Measurements from ENCODE around the gene BIRC3.
"Not testable (repeated sequence)": the region's sequence is repeated elsewhere in the genome, so short reads cannot be mapped to it uniquely, and the experiment has no call there.

BIRC3 gene

DNA sequence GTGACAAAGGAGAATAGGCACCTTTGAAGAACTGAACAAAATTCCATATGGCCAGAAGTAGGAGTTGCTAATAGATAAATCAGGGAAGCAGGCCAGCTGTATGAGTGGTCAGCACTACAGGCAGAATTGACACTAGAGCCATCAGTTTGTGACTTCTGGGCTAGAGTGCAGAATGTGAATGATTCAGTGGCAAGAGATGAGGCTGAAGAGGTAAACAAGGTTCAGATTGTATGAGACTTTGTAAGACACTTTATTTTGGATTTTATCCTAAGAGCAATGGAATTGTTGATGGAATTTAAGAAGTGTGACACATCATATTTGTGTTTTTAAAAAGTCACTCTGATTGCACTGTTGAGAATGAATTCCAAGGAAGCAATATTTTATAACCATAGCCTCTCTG, 12.9 kb downstream of the BIRC3 start:
- DNase-seq: no peak

DNA sequence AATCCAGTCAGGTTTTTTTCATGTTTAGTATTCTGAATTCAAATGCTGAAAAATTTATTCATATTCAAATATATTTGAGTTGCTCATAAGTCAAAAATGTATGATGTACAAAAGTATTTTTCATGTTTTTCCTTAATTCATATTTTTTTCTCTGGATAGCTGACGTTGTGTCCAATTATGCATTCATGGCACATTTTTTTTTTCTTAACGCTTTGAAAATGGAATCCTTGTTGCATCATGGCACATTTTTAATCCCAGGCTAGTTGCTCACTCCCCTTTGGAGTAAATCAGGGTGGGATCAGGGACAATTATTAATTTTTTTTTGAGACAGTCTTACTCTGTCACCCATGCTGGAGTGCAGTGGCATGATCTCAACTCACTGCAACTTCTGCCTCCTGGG, 14.1 kb downstream of the BIRC3 start:
- DNase-seq: no peak

DNA sequence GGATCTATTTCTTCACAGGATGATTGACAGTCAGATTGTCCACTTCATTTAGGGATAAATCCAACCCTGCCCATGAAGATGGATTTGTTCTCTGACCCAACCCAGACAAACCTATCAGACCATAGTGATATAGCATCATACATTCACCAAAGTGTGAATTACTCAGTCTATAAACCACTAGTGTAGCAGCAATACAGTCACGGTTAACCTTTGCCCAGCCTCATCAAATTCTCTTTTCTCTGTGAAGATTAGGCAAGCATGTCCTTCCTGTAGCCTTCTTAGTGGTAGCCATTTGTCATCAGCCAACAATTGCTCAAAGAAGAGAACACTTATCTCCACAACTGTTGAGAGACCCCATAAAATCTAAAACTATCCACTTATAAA, 15.3 kb downstream of the BIRC3 start:
- no peak for DNase-seq

DNA sequence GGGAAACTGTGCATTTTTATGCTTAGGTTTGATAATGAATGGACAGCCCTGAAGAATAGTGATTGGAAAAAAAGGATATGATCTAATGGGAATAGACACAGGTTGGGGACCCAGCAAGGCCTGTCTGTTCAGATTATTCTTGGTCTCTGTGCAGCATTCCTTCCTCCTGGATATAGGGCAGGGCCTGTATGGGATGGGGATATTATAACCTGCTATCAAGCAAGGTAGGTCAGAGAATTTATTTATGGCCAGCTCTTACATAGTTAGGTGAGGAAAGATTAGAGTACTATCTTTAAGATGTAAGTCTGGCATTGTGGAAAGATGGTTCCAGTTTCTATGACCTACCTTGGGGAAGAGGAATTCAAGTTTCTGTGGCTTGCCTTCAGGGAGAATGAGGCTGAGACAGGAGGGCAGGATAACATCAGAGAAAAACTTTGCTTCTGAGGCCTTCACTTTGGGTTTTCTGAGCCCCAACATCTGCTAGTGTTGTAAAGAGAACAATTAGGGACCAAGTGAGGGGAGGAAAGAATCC, 21.3 kb downstream of the BIRC3 start:
- DNase-seq: no peak

DNA sequence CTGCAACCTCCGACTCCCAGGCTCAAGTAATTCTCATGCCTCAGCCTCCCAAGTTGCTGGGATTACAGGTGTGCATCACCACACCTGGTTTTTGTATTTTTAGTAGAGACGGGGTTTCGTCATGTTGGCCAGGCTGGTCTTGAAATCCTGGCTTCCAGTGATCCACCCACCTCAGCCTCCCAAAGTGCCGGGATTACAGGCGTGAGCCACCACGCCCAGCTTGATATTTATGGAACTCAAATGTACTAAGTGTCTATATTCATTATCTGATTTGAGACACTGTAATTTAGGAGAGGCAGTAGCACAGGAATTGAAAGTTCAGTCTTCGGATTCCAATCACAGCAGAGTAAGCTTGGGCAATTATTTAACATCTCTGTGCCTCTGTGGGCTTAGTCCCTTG, 24.0 kb downstream of the BIRC3 start:
- DNase-seq: not testable (repeated sequence)

DNA sequence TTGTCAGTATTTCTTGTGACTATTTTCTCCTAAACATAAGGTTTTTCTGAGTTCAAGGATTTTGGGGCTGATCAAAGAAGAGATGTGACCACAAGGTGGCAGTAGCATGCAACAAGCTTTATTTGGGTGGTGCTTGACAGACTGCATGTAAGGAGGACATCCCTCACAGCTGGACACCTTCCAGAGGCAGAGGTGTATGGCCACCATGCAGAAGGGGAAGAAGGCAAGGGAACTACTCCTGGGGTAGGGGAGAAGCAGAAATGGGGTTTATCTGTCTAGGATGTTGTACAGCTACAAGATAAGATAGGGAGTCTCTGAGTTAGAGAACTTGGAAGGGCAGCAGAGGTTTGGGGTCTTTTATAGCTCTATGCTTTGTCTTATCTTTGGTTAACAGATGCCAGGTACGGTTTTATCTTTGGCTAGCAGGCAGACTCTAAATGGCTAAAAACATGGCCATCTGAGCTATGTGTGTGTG, 24.6 kb downstream of the BIRC3 start:
- peak; percentile 82 for DNase-seq

DNA sequence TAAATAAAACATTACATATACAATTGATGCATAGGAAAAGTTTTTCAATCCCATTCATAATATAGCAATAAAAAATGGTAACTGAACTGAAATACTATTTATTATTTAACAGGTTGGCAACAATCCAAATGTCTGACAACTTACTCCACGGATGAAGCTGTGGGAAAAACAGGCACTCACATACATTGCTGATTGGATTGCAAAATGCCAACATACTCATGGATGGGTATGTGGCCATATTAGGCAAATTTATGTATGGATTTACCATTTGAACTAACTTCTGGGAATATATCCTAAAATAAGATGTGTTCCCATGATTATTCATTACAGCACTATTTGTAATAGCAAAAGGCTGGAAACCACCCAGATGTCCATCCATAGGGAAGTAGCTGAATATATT, 26.5 kb downstream of the BIRC3 start:
- no peak for DNase-seq

DNA sequence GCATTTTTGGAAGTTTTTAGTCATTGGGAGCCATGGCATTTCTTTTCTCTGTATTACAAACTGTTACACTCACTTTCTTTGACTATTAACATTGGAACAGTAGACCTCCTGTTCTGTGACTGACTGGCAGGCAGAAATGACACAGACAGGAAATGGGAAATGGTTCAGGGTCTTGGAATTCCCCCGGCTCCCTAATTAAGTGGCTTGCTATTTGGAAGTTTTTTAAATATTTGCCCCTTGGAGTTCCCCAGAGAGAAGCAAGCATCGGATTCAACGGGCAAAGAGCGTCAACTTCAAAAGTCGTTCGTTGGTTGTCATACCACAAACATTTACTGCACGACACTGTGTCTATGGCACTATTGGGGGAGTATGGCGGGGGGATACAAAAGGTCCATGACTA, 28.6 kb downstream of the BIRC3 start:
- no peak for DNase-seq

DNA sequence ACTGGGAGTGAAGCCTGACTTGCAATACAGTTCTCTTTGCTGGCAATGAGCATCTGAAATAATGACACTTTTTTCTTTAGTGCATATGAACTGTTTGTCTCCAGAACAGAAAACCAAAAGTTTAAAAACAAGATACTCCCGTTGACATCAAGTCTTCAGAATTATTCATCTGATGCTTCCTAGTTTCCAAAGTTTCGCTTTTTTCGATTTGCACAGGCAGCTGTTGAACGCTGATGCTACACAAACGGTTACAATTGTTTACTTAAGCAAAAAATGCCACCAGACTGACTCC, 29.1 kb downstream of the BIRC3 start:
- no peak for DNase-seq

DNA sequence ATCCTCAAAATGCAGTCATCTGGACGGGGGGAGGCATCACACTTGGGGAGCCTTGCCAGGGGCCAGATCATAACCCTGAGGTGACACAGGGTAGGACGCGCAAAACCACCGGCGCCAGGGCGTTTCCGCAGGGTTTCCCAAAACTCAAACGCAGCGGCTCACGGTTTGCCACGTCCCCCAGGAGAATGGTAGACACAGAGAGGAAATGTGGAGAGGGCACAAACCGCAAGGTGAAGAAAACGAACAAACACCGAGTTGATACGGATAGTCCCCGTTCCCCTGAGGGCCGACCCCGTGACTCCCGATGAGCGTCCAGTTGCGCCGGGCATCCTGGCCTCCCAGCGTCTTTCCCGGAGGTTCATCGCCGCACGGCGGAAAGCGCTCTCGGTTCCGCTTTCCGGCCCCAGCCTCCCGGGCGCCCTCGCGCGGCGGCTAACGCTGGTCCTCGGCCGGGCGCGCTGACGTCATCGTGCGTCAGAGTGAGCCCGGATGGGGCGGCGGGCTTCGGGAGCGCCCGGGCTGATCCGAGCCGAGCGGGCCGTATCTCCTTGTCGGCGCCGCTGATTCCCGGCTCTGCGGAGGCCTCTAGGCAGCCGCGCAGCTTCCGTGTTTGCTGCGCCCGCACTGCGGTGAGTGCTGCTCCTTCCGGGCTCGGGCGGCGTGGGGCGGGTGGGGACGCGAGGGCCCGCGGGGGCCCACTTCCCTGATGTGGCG, 29.6 kb downstream of the BIRC3 start, which contains the start of gene BIRC2:
Gene BIRC2 (plus strand): TSS at position 467 of the 714 bp plus-strand sequence. CDS start 2,641 bp downstream, outside the sequence.
- DNase-seq: peak; percentile 95

DNA sequence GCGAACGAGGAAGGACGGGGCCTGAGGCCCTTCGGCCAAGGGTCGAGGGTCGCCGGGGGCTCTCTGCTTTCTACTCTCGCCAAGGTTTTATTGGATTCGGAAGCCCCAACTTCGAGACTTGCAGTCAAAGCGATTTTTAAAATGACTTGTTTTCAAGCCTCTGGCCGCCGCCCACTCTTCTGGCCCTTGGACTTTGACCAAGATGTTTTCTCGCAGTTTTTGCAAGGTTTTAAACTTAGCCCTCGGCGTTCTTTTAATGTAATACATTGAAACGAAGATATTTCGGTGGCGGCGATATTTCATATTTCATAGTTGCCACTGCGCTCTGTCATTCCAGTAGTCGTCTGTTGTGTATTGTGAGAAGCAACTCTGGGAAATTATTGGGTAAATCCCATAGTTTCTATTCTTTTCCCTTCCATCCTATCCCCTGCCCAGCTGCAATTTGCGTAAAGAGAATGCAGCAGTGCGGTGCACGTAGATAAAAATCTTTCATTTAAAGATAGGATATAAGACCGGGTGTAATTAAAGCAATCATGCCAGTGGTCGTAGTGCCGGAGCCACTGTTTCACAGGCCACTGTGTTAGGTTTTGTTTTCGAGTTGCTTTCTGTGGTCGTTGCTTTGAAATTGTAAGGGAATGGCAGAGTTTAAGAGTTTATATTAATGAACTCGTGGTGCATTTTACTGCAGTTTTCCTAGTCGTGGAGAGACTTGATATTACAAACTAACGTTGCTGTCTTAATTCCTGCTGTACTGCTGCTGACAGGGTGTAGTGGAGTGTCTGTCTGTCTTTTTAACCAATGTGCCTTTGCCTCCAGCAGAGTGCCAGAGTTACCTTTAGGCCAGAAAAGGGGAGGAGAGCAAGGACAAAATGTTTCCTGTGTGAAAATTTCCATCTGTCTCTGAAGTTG, 30.4 kb downstream of the BIRC3 start:
- no peak for DNase-seq

DNA sequence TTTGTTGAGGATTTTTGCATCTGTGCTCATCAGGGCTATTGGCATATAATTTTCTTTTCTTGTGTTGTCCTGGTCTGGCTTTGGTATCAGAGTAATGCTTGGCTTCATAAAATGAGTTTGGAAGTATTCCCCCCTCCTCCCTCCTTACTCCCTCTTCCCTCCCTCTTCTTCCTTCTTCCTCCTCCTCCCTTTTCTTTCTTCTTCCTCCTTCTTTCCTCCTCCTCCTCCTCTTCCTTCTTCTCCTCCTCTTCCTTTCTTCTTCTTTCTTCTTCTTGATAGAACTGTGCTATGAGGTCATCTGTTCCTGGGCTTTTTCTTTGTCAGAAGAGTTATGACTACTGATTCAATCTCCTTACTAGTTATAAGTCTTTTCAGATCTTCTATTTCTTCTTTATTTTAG, 39.8 kb downstream of the BIRC3 start:
- no peak for DNase-seq

DNA sequence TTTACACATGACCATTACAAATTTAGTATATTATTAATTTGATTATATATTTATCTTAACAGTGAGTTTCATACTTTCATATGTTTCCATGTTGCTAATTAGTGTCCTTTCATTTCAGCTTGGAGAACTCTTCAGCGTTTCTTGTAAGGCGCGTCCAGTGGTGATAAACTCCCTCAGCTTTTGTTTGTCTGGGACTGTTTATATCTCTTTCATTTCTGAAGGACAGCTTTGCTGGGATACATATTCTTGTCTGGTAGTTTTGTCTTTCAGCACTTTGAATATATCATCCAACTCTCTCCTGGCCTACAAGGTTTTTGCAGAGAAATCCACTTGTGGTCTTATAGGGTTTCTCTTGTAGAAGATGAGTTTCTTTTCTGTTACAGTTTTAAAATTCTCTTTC, 42.1 kb downstream of the BIRC3 start:
- no peak for DNase-seq

DNA sequence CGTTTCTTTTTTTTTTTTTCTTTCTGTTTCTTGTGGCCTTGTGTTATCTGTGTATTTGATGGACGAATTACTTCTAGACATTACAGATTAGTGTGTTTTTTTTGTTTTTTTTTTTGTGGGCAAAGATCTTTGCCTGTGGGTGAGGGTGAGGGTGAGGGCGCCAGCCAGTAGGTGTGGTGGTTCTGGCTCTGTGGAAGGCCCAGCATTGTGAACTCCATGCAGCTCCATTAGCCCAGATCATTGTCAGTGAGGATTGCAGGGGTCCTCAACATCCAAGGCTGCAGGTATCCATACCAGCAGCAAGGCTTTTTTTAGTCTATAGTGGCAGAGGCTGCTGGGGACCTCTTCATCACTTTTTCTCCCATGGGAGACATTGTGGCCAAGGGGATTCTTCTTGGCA, 43.4 kb downstream of the BIRC3 start:
- DNase-seq: no peak

DNA sequence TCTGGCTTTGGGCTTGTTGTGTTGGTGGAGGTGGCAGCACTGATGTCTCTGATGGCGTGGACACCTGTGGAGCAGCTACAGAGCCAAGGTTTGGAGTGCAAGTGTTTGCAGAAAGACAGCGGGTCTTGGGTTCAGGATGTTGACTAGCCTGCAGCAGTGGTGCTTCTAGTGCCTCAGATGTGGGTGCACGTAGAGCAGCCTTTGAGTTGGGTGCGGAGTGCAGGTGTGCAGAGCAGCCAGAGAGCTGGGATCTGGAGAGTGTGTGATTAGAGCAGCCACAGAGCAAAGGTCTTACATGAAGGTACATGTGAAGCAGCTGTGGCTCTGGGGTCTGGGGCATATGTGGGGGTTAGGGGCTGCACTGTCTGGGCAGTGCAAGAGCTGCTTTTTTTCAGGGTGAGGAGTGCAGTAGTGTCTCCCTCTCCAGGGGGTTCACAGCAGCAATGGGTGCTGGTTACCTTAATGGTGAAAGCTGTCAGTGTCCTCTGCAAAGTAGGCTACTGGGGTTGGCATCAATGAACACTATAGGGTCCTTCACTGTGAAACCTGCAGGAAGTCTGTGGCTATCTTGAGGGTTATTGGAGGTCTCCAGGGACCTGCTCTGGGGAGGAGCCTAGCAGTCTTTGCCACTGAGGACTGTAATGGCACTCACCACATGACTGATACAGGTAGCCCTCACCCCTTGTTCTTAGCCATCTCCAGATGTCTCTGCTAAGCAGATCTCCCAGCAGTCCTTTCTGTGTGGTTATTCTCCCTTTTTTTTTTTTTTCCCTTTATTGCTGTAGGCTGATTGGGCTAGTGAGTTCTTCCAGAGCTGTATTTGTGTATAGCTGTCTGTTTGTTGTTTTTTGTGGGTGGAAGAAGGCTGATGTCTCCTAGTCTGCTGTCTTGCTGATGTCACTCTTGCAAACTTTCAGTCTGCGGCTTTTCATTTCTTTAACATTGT, 44.1 kb downstream of the BIRC3 start:
- no peak for DNase-seq

DNA sequence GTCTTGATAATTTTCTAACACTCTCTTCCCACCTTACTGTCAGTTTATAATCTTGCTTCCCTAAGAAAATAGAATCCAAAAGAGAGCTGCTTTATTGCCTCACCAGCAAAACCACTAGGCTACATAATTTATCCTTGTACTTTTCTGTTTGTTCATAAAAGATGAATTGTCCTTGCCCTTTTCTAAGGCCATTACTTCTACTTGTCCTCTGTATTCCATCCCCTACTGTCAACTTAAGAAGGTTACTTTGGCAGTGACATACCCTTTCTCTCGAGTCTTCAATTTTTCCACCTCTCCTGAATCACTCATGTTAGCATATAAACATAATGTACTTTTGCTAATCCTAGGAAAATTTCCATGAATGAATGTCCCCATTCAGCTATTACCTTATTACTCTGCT, 47.7 kb downstream of the BIRC3 start:
- DNase-seq: no peak

DNA sequence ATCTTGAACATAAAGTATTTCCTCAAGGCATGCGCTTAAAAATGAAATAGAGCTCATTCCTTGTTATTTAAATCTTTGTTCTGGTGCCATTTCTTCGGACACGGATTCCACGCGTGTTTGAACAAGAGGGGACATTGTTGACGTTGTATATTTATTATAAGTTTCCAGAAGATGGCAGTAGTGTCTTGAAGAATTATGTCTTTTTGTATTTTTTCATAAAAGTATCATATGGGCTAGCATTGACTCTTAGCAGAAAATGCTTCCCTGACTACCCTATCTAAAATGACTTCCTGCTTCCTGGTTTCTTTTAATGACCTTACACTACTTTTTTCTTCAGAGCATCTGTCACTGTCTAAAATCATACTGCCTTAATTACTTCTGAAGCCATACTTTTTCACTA, 50.1 kb downstream of the BIRC3 start:
- DNase-seq: no peak

DNA sequence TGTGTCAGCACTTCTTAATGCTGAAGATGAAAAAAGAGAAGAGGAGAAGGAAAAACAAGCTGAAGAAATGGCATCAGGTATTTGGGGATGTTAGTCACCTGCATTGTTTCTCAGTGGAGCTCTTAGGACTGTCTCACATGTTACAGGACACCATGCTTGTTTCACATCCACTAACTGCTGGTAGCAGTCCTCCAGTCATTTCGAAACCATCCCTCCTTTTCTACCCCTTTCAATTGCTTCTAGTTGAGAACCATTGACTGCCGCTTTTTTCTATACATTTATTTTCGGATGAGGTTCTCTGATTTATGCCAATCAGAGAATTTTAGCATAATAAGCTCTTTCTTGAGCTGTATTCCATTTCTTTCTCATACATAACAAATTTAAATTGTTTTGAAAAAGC, 51.2 kb downstream of the BIRC3 start:
- no peak for DNase-seq

DNA sequence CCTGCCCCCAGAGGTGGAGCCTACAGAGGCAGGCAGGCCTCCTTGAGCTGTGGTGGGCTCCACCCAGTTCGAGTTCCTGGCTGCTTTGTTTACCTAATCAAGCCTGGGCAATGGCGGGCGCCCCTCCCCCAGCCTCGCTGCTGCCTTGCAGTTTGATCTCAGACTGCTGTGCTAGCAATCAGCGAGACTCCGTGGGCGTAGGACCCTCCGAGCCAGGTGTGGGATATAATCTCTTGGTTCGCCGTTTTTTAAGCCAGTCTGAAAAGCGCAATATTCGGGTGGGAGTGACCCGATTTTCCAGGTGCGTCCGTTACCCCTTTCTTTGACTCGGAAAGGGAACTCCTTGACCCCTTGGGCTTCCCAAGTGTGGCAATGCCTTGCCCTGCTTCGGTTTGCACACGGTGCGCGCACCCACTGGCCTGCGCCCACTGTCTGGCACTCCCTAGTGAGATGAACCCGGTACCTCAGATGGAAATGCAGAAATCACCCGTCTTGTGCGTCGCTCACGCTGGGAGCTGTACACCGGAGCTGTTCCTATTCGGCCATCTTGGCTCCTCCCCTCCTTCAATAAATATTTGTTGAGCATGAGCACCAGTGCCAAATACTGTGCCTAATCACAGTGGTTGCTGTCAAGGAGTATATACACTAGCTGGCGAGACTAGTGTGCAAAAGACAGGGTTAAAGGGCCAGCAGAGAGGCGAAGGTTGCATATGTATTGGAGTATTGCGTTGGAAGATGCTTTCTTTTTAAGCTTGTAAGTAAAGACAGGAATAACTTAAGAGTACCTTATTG, 57.5 kb downstream of the BIRC3 start:
- DNase-seq: not testable (repeated sequence)

DNA sequence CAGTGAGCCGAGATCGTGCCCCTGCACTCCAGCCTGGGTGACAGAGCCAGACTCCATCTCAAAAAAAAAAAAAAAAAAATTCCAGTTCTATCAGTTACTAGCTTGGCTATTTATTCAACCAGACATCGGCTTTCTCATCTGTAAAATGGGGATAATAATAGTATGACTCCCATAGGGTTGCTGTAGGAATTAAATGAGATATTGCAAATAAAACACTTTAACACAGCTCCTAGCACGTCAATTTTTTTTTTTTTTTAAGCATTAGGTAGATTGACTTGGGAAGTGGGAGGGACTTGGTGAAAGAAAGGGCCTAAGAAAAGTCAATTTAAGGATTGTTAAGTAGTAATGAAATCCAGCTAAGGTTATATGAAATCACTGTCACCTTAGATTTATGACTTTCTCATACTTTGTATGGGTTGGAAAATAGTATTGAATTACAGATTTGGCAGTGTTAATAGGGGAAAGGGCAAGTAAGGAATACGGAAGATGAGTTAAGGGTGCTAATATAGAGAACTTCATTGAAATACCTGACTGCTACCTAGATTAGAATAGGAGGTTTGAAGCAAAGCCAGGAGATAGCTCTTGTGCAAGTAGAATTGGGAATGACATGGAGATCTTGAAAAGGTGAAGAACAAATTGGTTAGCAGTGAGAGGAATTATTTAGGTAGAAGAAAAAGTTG, 58.6 kb downstream of the BIRC3 start:
- DNase-seq: no peak

DNA sequence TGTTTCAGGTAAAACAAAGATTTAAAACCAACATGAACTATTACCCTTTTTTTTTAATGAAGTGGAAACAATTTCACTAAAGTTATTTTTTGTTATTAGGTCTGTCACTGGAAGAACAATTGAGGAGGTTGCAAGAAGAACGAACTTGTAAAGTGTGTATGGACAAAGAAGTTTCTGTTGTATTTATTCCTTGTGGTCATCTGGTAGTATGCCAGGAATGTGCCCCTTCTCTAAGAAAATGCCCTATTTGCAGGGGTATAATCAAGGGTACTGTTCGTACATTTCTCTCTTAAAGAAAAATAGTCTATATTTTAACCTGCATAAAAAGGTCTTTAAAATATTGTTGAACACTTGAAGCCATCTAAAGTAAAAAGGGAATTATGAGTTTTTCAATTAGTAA, 60.6 kb downstream of the BIRC3 start:
- no peak for DNase-seq
